Left colon (tissue), 2 donors: ENCODE measurements around the gene DYNC1LI2. TPM values are rescaled to one million over a fixed set of nuclear protein-coding genes. Genes with fewer than 3 reads are reported as not detected.
A peak's percentile ranks its signal among the peaks of the same experiment; 100 is the strongest.
"Not testable (repeated sequence)": the region's sequence is repeated elsewhere in the genome, so short reads cannot be mapped to it uniquely, and the experiment has no call there.

ENCODE experiments used
- ATAC-seq: fragments of 200-7000 bp; cut with Tn5 transposase; one replicate; pipeline ENCODE4 v1.9.1; 2020; ENCODE audit warnings: mild to moderate bottlenecking, moderate library complexity
- DNase-seq, 2 donors: peaks; one replicate each; pipeline ENCODE4 v3.0.0-alpha.2; 2020
- intact Hi-C, 2 donors: fragments of 100-400 bp; cut with DNase I in 1 of 2; cut with micrococcal nuclease in 1 of 2; formaldehyde crosslinking; loops; one replicate each; pipeline versions ENCODE4 v1.11.2 to v1.14.0; 2022; cut with DNase I, micrococcal nuclease
- total RNA-seq, 2 donors: library from RNA; stranded (reverse); fragmentation: NEBNext Ultra II Directional; extraction: Animal tissue kit (Norgen Biotek cat#: 25700); gene quantifications; one replicate each; pipeline ENCODE4 v1.2.1, GENCODE V29; 2021
- donor health status: DM: no; HTN: no; CAD: no.
- donor health status: DM: yes; HTN: yes; CAD: no.

Gene DYNC1LI2
- total RNA-seq, 2 donors from 2014 or later, result 165 to 171 TPM

- ATAC-seq, result peak; percentile 94
- peak; percentile 74 to 84 for DNase-seq
- intact Hi-C loops, result no loop called here
These were observed 45.5 kb downstream of the DYNC1LI2 start for GRCh38 chr16:66705790-66706505.

GRCh38 chr16:66703406-66704215 is 47.8 kb downstream of the DYNC1LI2 start:
- ATAC-seq (no peak), DNase-seq (no peak)
- intact Hi-C loops, result no loop called here

DNA sequence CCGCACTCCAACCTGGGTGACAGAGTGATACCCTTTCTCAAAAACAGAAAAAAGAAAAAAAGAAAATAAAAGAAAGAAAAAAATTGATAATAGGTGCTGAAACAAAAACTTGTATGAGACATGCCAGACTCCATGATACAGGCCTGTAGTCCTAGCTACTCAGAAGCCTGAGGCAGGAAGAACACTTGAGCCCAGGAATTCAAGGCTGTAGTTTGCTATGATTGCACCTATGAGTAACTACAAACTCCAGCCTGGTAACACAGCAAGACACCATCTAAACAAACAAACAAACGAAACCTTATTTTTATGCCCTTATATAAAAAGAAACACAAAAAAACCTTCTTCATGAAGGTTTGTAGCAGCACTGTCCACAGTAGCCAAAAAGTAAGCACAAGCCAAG is 49.9 kb downstream of the DYNC1LI2 start:
- intact Hi-C loops, result no loop called here
- ATAC-seq, result no peak
- DNase-seq, result no peak

DNA sequence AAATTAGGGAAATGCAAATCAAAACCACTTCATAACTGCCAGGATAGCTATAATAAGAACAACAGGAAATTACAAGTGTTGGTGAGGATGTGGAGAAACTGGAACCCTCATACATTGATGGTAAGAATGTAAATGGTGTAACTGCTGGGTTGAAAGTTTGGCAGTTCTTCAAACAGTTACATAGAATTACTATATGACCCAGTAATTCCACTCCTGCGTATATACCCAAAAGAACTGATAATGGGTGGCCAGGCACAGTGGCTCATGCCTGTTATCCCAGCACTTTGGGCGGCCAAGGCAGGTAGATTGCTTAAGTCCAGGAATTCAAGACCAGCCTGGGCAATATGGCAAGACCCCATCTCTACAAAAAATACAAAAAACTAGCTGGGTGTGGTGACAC is 50.4 kb downstream of the DYNC1LI2 start:
- intact Hi-C loops, result no loop called here
- DNase-seq (no peak), ATAC-seq (peak; percentile 7)

DNA sequence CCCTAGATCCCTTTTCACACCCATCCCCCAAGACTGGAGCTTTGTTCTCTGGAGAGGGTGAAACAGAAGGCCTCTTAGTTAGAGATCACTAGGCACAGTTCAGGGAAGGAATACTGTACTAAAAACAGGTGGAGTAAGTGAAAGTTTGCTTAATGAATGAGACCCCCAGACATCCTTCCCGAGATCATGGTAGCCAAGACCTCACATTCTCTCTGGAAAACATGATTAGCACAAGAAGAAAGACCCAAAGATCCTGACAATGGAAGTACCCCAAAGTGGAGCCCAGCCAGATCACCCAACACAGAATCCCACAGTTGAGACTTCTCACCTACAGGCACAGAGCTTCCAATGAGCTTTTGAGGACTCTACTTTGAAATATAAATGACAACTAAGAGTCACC is 51.5 kb downstream of the DYNC1LI2 start:
- intact Hi-C loops, result no loop called here
- no peak for DNase-seq
- no peak for ATAC-seq

DNA sequence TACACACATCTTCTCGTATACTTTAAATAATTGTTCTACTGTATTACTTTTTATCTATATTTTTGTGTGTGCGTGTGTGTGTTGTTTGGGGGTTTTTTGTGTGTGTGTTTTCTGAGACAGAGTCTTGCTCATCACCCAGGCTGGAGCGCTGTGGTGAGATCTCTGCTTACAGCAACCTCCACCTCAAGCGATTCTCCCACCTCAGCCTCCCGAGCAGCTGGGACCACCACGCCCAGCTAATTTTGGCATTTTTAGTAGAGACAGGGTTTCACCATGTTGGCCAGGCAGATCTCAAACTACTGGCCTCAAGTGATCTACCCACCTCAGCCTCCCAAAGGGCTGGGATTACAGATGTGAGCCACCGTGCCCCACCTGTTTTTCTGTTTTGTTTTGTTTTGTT is 53.4 kb downstream of the DYNC1LI2 start:
- DNase-seq, result no peak
- intact Hi-C loops, result no loop called here
- ATAC-seq, result no peak

DNA sequence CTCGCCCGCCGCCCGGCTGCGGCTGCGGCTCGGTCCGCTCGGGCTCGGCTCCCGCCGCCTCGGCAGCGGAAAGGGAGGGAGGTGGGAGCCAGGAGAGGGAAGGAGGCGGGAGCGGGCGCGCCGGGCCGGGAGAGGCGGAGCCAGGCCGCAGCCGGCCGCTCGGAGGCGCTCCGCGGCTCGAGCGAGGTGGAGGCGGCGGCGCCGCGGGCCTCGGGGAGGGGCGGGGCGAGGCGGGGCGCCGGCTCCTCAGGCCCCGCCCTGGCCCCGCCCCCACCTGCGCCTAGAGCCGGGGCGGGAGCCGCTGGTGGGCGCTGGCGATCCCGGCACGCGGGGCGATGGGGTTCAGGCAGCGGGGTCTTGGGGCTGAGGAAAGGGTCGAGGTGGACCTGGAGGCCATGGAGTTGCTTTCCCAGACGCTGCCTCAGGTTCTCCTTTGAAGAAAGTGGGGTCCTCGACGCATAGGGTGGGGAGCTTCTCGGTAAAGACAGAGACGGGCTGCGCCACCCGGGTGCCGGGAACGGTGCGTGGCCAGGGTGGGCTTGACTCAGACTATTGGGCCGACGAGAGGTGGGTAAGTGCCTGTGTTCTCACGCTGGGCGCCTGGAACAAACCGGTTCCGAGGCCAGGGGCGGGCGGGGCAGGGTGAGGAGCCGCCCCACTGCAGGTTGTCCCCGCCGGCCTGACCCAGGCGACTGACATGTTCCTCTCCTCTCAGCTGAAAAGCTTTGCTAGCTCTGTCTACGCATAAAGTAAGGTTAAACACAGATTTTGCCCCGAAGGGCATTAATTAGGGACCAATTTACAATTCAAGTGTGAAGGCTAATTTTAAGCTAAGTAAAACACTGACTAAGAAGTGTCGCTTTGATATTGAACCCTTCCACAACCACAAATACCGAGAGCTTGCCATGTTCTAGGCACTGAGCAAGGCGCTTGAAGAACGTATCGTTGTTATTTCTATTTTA is 54.5 kb downstream of the DYNC1LI2 start, which contains the start of gene CMTM4:
Gene CMTM4 (minus strand): TSS at position 75 of the 962 bp plus-strand sequence. CDS start 218 bp downstream, outside the sequence.
- DNase-seq (peak; percentile 83 to 86), ATAC-seq (peak; percentile 79)
- intact Hi-C loops, result no loop called here

DNA sequence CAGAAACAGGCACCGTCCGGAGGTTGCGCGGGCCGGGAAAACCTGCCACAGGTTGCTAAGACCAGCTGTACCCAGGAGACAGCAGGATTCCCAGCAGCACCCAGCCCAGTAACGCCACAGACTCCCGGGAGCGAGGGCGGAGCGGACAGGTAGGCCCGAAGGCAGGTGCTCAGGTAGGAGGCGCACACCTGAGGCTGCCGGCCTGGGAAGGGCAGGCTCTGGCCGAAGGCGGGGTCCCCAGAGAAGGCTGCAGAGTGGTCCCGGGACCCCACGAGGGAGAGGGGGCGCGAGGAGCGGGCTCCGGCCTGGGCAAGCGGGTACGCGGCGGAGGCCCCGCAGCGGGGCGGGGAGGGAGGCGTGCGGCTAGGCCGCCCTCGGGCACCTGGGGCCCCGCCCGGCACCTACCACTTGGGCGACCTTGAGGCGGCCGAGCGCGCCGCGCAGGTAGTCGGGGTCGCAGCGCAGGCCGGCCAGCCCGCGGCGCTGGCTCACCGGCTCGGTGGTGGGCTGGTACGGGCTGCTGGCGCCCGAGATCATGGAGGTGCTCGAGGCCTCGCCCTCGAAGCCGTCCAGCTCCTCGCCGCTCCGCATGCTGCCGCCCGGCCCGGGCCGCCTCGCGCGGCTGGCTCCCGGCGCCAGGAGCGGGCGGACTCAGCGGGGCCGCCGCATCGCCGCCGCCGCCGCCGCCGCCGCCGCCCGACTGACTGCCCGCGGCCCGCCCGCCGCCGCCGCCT is 55.3 kb downstream of the DYNC1LI2 start:
- intact Hi-C loops, result no loop called here
- peak; percentile 73 to 79 for DNase-seq
- ATAC-seq, result peak; percentile 62

DNA sequence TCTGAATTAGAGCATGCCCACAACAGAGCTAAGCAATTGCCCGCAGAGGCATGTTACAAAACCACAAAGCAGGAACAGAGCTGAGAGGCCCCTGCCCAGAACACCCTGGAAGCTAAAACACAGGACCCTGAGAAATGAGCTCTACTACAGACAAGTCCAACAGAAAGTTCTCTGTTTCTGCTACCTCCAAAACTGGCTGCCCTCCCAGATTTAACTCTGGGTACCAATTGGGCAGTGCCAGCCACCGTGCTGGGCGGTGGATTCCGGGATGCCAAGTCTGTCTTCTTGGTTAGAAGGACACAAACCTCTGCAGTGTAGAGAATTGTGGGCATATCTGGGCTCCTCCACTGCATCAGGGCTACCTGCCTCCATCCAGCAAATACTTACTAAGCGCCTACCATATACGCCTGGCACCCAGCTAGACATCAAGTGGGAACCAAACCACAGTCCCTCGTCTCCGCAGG is 55.9 kb downstream of the DYNC1LI2 start:
- no peak for DNase-seq
- ATAC-seq, result no peak
- intact Hi-C loops, result no loop called here

DNA sequence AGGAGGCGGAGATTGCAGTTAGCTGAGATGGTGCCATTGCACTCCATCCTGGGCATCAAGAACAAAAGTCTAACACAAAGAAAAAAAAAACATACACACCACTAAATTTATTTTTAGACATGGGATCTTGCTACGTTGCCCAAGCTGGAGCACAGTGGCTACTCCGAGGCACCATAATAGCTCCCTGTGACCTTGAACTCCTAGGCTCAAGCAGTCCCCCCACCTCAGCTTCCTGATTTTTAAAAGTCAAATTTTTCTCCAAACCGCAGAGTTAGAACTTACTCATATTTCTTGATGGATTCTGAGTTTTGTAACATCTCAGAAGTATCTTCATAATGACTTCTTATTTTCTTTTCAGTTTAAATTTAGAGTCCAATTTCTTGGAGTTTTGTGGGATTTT is 58.3 kb downstream of the DYNC1LI2 start:
- intact Hi-C loops, result no loop called here
- DNase-seq (no peak), ATAC-seq (no peak)

DNA sequence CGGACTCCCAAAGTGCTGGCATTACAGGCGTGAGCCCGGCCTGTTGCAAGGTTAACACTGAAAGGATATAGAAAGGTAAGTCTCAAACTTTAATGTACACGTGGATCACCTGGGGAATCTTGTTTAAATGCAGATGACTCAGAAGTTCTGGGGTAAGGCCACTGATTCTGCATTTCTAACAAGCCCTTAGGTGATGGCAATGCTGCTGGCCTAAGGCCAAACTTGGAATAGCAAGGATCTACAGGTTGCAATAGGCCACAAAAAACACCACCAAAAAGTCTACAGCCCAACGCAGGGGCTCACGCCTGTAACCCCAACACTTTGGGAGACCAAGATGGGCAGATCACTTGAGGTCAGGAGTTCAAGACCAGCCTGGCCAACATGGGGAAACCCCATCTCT is 59.1 kb downstream of the DYNC1LI2 start:
- intact Hi-C loops, result no loop called here
- ATAC-seq (no peak), DNase-seq (no peak)

DNA sequence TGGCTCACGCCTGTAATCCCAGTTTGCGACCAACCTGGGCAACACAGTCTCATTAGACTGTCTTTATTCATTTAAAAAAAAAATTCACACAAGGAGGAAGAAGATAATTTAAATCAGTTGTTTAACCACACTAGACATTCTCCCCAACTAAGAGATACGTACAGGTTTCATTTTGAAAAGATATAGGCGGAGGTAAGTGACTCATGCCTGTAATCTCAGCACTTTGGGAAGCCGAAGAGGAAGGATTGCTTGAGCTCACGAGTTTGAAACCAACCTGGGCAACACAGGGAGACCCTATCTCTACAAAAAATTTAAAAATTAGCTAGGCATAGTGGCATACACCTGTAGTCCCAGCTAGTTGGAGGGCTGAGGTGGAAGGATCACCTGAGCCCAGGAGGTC is 60.2 kb downstream of the DYNC1LI2 start:
- DNase-seq (no peak), ATAC-seq (peak; percentile 35)
- intact Hi-C loops, result no loop called here

DNA sequence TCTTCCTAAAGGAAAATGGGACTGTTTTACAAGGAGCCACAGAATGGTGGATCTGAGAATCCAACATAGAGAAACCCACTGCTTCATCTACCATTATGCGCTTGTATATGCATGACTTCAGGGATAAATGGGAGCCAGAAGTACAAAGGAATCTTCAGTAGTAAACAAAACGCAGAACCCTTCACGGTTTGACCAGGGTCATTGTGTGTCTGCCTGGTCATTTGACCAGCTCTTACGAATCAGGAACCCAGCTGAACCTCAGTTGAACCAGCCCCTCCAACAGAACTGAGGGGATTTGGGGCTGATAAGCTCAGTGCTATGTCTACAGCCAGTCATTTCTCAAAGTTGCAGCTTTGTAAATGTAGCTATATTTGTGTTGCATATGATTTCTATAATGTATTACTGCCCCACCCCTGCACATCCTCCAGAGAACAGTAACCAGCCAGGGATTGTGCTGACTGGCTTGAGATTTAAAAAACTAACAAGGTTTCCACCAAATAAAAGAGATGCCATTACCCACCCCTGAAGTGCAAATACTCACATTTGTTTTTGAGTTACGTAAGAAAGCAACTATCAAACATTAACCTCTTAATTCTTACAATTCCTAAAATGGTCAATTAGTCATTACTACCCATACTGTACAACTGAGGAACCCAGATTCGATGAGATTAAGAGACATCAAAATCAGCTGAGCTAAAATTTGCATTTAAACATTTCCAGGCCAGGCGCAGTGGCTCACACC is 61.1 kb downstream of the DYNC1LI2 start:
- intact Hi-C loops, result no loop called here
- ATAC-seq (no peak), DNase-seq (no peak)

GRCh38 chr16:66689282-66689681 is 62.1 kb downstream of the DYNC1LI2 start:
- intact Hi-C loops, result no loop called here
- DNase-seq (no peak), ATAC-seq (no peak)

DNA sequence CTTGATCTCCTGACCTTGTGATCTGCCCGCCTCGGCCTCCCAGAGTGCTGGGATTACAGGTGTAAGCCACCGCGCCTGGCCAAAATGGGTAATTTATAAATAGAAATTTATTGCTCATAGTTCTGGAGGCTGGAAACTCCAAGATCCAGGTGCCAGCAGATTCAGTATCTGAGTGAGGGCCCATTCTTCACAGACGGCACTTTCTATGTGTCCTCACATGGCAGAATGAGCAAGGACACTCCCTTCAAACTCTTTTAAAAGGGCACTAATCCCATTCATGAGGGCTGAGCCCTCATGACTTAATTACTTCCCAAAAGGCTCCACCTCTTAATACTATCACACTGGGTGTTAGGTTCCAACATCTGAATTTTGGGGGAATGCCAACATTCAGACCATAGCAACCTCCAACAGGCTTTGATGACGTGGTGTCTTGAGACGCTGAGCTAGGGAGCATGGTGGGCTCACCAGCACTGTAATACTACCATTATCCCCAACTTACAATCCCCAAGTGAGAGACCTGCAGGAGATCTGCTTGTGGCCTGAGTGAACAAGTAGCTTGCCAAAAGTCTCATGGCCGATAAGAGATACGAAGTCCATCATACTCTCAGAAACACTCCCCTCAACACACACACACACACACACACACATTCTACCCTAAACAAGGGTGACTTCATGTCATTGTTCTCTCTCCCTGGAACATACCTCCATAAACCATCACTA is 63.3 kb downstream of the DYNC1LI2 start:
- DNase-seq, result no peak
- intact Hi-C loops, result no loop called here
- peak; percentile 69 for ATAC-seq

GRCh38 chr16:66685501-66686115 is 65.8 kb downstream of the DYNC1LI2 start:
- intact Hi-C loops, DNase-seq, ATAC-seq: not testable (repeated sequence)

- intact Hi-C loops, result no loop called here
- DNase-seq (no peak), ATAC-seq (no peak)
These were observed 69.1 kb downstream of the DYNC1LI2 start for GRCh38 chr16:66682271-66682670.
